NB4 (cell line): ENCODE measurements around the gene LRP1B.

Source experiments
- MYC ChIP-seq: IDR thresholded peaks from 2 replicates; pipeline ENCODE4 v1.6.1; 2011; ENCODE audit warnings: low read depth, low read length
- POLR2A ChIP-seq: IDR thresholded peaks from 2 replicates; pipeline ENCODE4 v1.6.1; 2011; ENCODE audit warnings: mild to moderate bottlenecking; ENCODE audit not compliant: insufficient read length; ENCODE audit errors: extremely low read depth
- TF ChIP-seq, protein P1 (sequence below): IDR thresholded peaks from one replicate; pipeline ENCODE4 v1.5.1; 2012; ENCODE audit warnings: low read depth, low read length

DNA sequence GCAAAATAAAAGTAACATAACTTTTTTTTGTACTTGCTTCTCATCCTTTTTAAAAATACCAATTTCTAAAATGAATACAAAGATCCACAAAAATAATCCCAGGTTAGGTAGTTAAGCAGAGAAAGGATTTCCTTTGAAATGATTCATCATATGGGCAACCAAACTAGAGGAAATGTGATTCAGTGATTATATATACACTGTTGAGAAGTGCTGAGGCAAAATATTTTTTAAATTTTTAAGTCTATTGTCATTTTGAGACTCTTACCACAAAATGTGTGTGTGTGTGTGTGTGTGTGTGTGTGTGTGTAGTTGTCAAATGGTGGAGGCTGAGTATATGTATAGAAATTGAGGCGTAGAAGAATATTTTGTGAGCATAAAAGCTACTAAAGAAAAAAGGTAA is 1075.3 kb downstream of the LRP1B start:
- TF ChIP-seq, protein P1, sequence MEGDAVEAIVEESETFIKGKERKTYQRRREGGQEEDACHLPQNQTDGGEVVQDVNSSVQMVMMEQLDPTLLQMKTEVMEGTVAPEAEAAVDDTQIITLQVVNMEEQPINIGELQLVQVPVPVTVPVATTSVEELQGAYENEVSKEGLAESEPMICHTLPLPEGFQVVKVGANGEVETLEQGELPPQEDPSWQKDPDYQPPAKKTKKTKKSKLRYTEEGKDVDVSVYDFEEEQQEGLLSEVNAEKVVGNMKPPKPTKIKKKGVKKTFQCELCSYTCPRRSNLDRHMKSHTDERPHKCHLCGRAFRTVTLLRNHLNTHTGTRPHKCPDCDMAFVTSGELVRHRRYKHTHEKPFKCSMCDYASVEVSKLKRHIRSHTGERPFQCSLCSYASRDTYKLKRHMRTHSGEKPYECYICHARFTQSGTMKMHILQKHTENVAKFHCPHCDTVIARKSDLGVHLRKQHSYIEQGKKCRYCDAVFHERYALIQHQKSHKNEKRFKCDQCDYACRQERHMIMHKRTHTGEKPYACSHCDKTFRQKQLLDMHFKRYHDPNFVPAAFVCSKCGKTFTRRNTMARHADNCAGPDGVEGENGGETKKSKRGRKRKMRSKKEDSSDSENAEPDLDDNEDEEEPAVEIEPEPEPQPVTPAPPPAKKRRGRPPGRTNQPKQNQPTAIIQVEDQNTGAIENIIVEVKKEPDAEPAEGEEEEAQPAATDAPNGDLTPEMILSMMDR: no peak
- no peak for TF ChIP-seq POLR2A
- TF ChIP-seq MYC: no peak
